HG03196 (cell line): ENCODE measurements around the gene VAPB.
"Not testable (repeated sequence)": the region's sequence is repeated elsewhere in the genome, so short reads cannot be mapped to it uniquely, and the experiment has no call there.

Experiments used
- ATAC-seq: cut with Tn5 transposase; IDR thresholded peaks from one replicate; pipeline ENCODE4 v1.9.1; 2021; ENCODE audit not compliant: unreplicated experiment

VAPB gene

GRCh38 chr20:58388882-58389323, at the start of gene VAPB:
VAPB (plus strand) TSS chr20:58389229; CDS start chr20:58389460, 231 bp downstream.
- peak; percentile 95 for ATAC-seq

- no peak for ATAC-seq
Observed at GRCh38 chr20:58339741-58340140, 49.3 kb upstream of the VAPB start.

GRCh38 chr20:58340151-58340550, 48.9 kb upstream of the VAPB start:
- no peak for ATAC-seq

- no peak for ATAC-seq
Observed at GRCh38 chr20:58340853-58341252, 48.2 kb upstream of the VAPB start.

GRCh38 chr20:58342104-58342945, 46.7 kb upstream of the VAPB start:
- no peak for ATAC-seq

- no peak for ATAC-seq
Observed at GRCh38 chr20:58344741-58345140, 44.3 kb upstream of the VAPB start.

- no peak for ATAC-seq
Observed at GRCh38 chr20:58349570-58349969, 39.5 kb upstream of the VAPB start.

GRCh38 chr20:58352468-58352867, 36.6 kb upstream of the VAPB start:
- no peak for ATAC-seq

GRCh38 chr20:58359441-58359840, 29.6 kb upstream of the VAPB start:
- no peak for ATAC-seq

- ATAC-seq: no peak
Observed at GRCh38 chr20:58360936-58361335, 28.1 kb upstream of the VAPB start.

GRCh38 chr20:58361481-58362205, 27.4 kb upstream of the VAPB start:
- ATAC-seq: no peak

- no peak for ATAC-seq
Observed at GRCh38 chr20:58362206-58362516, 26.9 kb upstream of the VAPB start.

- no peak for ATAC-seq
Observed at GRCh38 chr20:58362970-58363369, 26.1 kb upstream of the VAPB start.

- ATAC-seq: no peak
Observed at GRCh38 chr20:58366866-58367265, 22.2 kb upstream of the VAPB start.

- no peak for ATAC-seq
Observed at GRCh38 chr20:58372806-58373205, 16.2 kb upstream of the VAPB start.

- ATAC-seq: not testable (repeated sequence)
Observed at GRCh38 chr20:58373296-58373695, 15.7 kb upstream of the VAPB start.

GRCh38 chr20:58374027-58374850, 14.8 kb upstream of the VAPB start:
- ATAC-seq: no peak

- ATAC-seq: no peak
Observed at GRCh38 chr20:58374906-58375758, 13.9 kb upstream of the VAPB start.

GRCh38 chr20:58375759-58376352, 13.2 kb upstream of the VAPB start:
- no peak for ATAC-seq

GRCh38 chr20:58377017-58377416, 12.0 kb upstream of the VAPB start:
- ATAC-seq: no peak
